Measurements from ENCODE around the gene MTMR12. TPM values are rescaled to one million over a fixed set of nuclear protein-coding genes. Genes with fewer than 3 reads are reported as not detected.

The MTMR12 gene
- total and polyA plus RNA-seq, 7 experiments from 2014 or later: 12.4 to 28.2 (median 23.8) TPM

GRCh38 chr5:32332966-32333365, 20.2 kb upstream of the MTMR12 start:
- Histone ChIP-seq H3K36me3 (ENCODE audit: control insufficient read depth in 2 of 3, insufficient read depth in 3 of 3, low read length in 3 of 3) (no peaks in the 10 kb centered on the region), H3K9me3 (ENCODE audit: control insufficient read depth in 2 of 3, low read length in 3 of 3) (no peaks in the 10 kb centered on the region), H3K27ac (ENCODE audit: low read depth, low read length) (no peak overlapping the region), H3K4me3 (ENCODE audit: low read length) (no peak overlapping the region), H3K4me1 (ENCODE audit: control insufficient read depth in 2 of 2, insufficient read depth in 2 of 2, low read length in 2 of 2) (no peaks in the 10 kb centered on the region), H3K27me3 (ENCODE audit: control insufficient read depth in 2 of 2, insufficient read depth in 2 of 2, low read length in 2 of 2) (no peaks in the 10 kb centered on the region)
- POLR2A ChIA-PET: no interaction called here
- Mint-ChIP-seq H3K4me3 (no peak overlapping the region), H3K36me3 (no peaks in the 10 kb centered on the region), H3K27me3 (peaks cover 0 to 5% (median 0%) of the 10 kb centered on the region in 5 donors), H3K9me3 (peaks cover 0 to 6% (median under 1%) of the 10 kb centered on the region in 11 donors), H3K27ac (no peak overlapping the region), H3K4me1 (peaks cover 0 to 5% (median 0%) of the 10 kb centered on the region in 7 donors)
- CTCF ChIA-PET: interaction anchor here (6.1 kb wide), 1 partner anchor 101 kb away, joined by 84 read pairs; no protein-coding TSS in a partner anchor
- intact Hi-C loops (cut with micrococcal nuclease): no loop called here
- DNase-seq: no peak
- no peak for ATAC-seq

GRCh38 chr5:32332361-32332760, 19.6 kb upstream of the MTMR12 start:
- ATAC-seq: no peak
- Histone ChIP-seq H3K27ac (ENCODE audit: low read depth, low read length) (no peak overlapping the region), H3K4me1 (ENCODE audit: control insufficient read depth in 2 of 2, insufficient read depth in 2 of 2, low read length in 2 of 2) (no peaks in the 10 kb centered on the region), H3K36me3 (ENCODE audit: control insufficient read depth in 2 of 3, insufficient read depth in 3 of 3, low read length in 3 of 3) (no peaks in the 10 kb centered on the region), H3K27me3 (ENCODE audit: control insufficient read depth in 2 of 2, insufficient read depth in 2 of 2, low read length in 2 of 2) (no peaks in the 10 kb centered on the region), H3K4me3 (ENCODE audit: low read length) (no peak overlapping the region), H3K9me3 (ENCODE audit: control insufficient read depth in 2 of 3, low read length in 3 of 3) (no peaks in the 10 kb centered on the region)
- H3K4me3 Mint-ChIP-seq: no peak overlapping the region
- intact Hi-C loops (cut with micrococcal nuclease): no loop called here
- peaks cover 0 to 5% (median 0%) of the 10 kb centered on the region in 7 donors for H3K4me1 Mint-ChIP-seq
- DNase-seq: no peak
- ChIA-PET POLR2A (no interaction called here), CTCF (interaction anchor here (6.1 kb wide), 1 partner anchor 100 kb away, joined by 84 read pairs; no protein-coding TSS in a partner anchor)
- H3K27me3 Mint-ChIP-seq: peaks cover 0 to 5% (median 0%) of the 10 kb centered on the region in 5 donors
- H3K9me3 Mint-ChIP-seq: peaks cover 0 to 5% (median 0%) of the 10 kb centered on the region in 11 donors
- H3K27ac Mint-ChIP-seq: no peak overlapping the region
- no peaks in the 10 kb centered on the region for H3K36me3 Mint-ChIP-seq

- Histone ChIP-seq H3K27ac (ENCODE audit: low read depth, low read length) (no peak overlapping the region), H3K36me3 (ENCODE audit: control insufficient read depth in 2 of 3, insufficient read depth in 3 of 3, low read length in 3 of 3) (no peaks in the 10 kb centered on the region), H3K9me3 (ENCODE audit: control insufficient read depth in 2 of 3, low read length in 3 of 3) (no peaks in the 10 kb centered on the region), H3K4me1 (ENCODE audit: control insufficient read depth in 2 of 2, insufficient read depth in 2 of 2, low read length in 2 of 2) (no peaks in the 10 kb centered on the region), H3K27me3 (ENCODE audit: control insufficient read depth in 2 of 2, insufficient read depth in 2 of 2, low read length in 2 of 2) (no peaks in the 10 kb centered on the region), H3K4me3 (ENCODE audit: low read length) (no peak overlapping the region)
- no peaks in the 10 kb centered on the region for H3K36me3 Mint-ChIP-seq
- H3K27me3 Mint-ChIP-seq: peaks cover 0 to 5% (median 0%) of the 10 kb centered on the region in 5 donors
- H3K4me1 Mint-ChIP-seq: peaks cover 0 to 5% (median 0%) of the 10 kb centered on the region in 7 donors
- ChIA-PET POLR2A (no interaction called here), CTCF (interaction anchor here (0.6 to 6.1 kb wide), 2 partner anchors 36 to 100 kb away, joined by 4 to 84 read pairs; no protein-coding TSS in a partner anchor)
- intact Hi-C loops (cut with micrococcal nuclease): no loop called here
- H3K9me3 Mint-ChIP-seq: peaks cover 0 to 5% (median 0%) of the 10 kb centered on the region in 11 donors
- ATAC-seq (no peak), DNase-seq (no peak)
- H3K4me3 Mint-ChIP-seq: no peak overlapping the region
- H3K27ac Mint-ChIP-seq: no peak overlapping the region
These were observed 19.2 kb upstream of the MTMR12 start for GRCh38 chr5:32331935-32332274.

- CTCF ChIA-PET: interaction anchor here (0.6 to 6.1 kb wide), 4 partner anchors 33 to 101 kb away, joined by 3 to 84 read pairs (median 4); no protein-coding TSS in a partner anchor
- H3K9me3 Mint-ChIP-seq: peaks cover 0 to 4% (median 0%) of the 10 kb centered on the region in 11 donors
- peaks cover 0 to 5% (median 0%) of the 10 kb centered on the region in 7 donors for H3K4me1 Mint-ChIP-seq
- Histone ChIP-seq H3K36me3 (ENCODE audit: control insufficient read depth in 2 of 3, insufficient read depth in 3 of 3, low read length in 3 of 3) (no peaks in the 10 kb centered on the region), H3K9me3 (ENCODE audit: control insufficient read depth in 2 of 3, low read length in 3 of 3) (no peaks in the 10 kb centered on the region), H3K27me3 (ENCODE audit: control insufficient read depth in 2 of 2, insufficient read depth in 2 of 2, low read length in 2 of 2) (no peaks in the 10 kb centered on the region), H3K4me3 (ENCODE audit: low read length) (no peak overlapping the region), H3K27ac (ENCODE audit: low read depth, low read length) (no peak overlapping the region), H3K4me1 (ENCODE audit: control insufficient read depth in 2 of 2, insufficient read depth in 2 of 2, low read length in 2 of 2) (no peaks in the 10 kb centered on the region)
- peaks cover 0 to 5% (median 0%) of the 10 kb centered on the region in 5 donors for H3K27me3 Mint-ChIP-seq
- intact Hi-C loops (cut with micrococcal nuclease): no loop called here
- DNase-seq (no peak), ATAC-seq (no peak)
- POLR2A ChIA-PET: no interaction called here
- H3K27ac Mint-ChIP-seq: no peak overlapping the region
- H3K4me3 Mint-ChIP-seq: no peak overlapping the region
- no peaks in the 10 kb centered on the region for H3K36me3 Mint-ChIP-seq
These were observed 18.6 kb upstream of the MTMR12 start for GRCh38 chr5:32331217-32331934.

- Mint-ChIP-seq H3K36me3 (no peaks in the 10 kb centered on the region), H3K4me3 (no peak overlapping the region), H3K27me3 (no peaks in the 10 kb centered on the region), H3K4me1 (peaks cover 0 to 5% (median 0%) of the 10 kb centered on the region in 7 donors), H3K9me3 (no peaks in the 10 kb centered on the region), H3K27ac (peak overlapping the region in 2 of 9 donors; percentile 33 to 62)
- intact Hi-C loops (cut with micrococcal nuclease): no loop called here
- Histone ChIP-seq H3K9me3 (ENCODE audit: control insufficient read depth in 2 of 3, low read length in 3 of 3) (no peaks in the 10 kb centered on the region), H3K4me3 (ENCODE audit: low read length) (no peak overlapping the region), H3K4me1 (ENCODE audit: control insufficient read depth in 2 of 2, insufficient read depth in 2 of 2, low read length in 2 of 2) (no peaks in the 10 kb centered on the region), H3K36me3 (ENCODE audit: control insufficient read depth in 2 of 3, insufficient read depth in 3 of 3, low read length in 3 of 3) (no peaks in the 10 kb centered on the region), H3K27me3 (ENCODE audit: control insufficient read depth in 2 of 2, insufficient read depth in 2 of 2, low read length in 2 of 2) (no peaks in the 10 kb centered on the region), H3K27ac (ENCODE audit: low read depth, low read length) (no peak overlapping the region)
- no peak for ATAC-seq
- POLR2A ChIA-PET: interaction anchor here (0.5 kb wide), 1 partner anchor 260 kb away, joined by 3 read pairs; no protein-coding TSS in a partner anchor
- no peak for DNase-seq
- CTCF ChIA-PET: interaction anchor here (0.6 to 6.1 kb wide), 13 partner anchors 8 to 132 kb away, joined by 3 to 84 read pairs (median 3); no protein-coding TSS in a partner anchor
These were observed 17.6 kb upstream of the MTMR12 start for GRCh38 chr5:32330126-32330971.

GRCh38 chr5:32329395-32329834, 16.7 kb upstream of the MTMR12 start:
- Mint-ChIP-seq H3K4me3 (no peak overlapping the region), H3K4me1 (peaks cover 0 to 5% (median 0%) of the 10 kb centered on the region in 7 donors), H3K27me3 (no peaks in the 10 kb centered on the region), H3K36me3 (no peaks in the 10 kb centered on the region), H3K9me3 (no peaks in the 10 kb centered on the region), H3K27ac (peak overlapping the region in 1 of 9 donors; percentile 1)
- DNase-seq (peak; percentile 15 to 59 (median 45)), ATAC-seq (peak; percentile 93)
- no peaks in the 10 kb centered on the region for H3K27me3 ChIP-seq (ENCODE audit: control insufficient read depth in 2 of 2, insufficient read depth in 2 of 2, low read length in 2 of 2)
- H3K27ac ChIP-seq (ENCODE audit: low read depth, low read length): no peak overlapping the region
- CTCF ChIA-PET: interaction anchor here (0.7 to 6.1 kb wide), 12 partner anchors 9 to 193 kb away, joined by 3 to 84 read pairs (median 4); no protein-coding TSS in a partner anchor
- no peaks in the 10 kb centered on the region for H3K36me3 ChIP-seq (ENCODE audit: control insufficient read depth in 2 of 3, insufficient read depth in 3 of 3, low read length in 3 of 3)
- H3K9me3 ChIP-seq (ENCODE audit: control insufficient read depth in 2 of 3, low read length in 3 of 3): no peaks in the 10 kb centered on the region
- intact Hi-C loops (cut with micrococcal nuclease): loop anchor here (1.0 to 5.0 kb wide), 7 partner anchors 16 to 748 kb away; no protein-coding TSS in a partner anchor
- POLR2A ChIA-PET: interaction anchor here (0.5 kb wide), 1 partner anchor 30 kb away, joined by 3 read pairs; no protein-coding TSS in a partner anchor
- no peaks in the 10 kb centered on the region for H3K4me1 ChIP-seq (ENCODE audit: control insufficient read depth in 2 of 2, insufficient read depth in 2 of 2, low read length in 2 of 2)
- H3K4me3 ChIP-seq (ENCODE audit: low read length): no peak overlapping the region
